ENCODE measurements around the gene BIN2. TPM values are rescaled to one million over a fixed set of nuclear protein-coding genes. Genes with fewer than 3 reads are reported as not detected.

BIN2 gene
- total and polyA plus RNA-seq, 8 donors, result 2.2 to 33.0 (median 4.2) TPM

DNA sequence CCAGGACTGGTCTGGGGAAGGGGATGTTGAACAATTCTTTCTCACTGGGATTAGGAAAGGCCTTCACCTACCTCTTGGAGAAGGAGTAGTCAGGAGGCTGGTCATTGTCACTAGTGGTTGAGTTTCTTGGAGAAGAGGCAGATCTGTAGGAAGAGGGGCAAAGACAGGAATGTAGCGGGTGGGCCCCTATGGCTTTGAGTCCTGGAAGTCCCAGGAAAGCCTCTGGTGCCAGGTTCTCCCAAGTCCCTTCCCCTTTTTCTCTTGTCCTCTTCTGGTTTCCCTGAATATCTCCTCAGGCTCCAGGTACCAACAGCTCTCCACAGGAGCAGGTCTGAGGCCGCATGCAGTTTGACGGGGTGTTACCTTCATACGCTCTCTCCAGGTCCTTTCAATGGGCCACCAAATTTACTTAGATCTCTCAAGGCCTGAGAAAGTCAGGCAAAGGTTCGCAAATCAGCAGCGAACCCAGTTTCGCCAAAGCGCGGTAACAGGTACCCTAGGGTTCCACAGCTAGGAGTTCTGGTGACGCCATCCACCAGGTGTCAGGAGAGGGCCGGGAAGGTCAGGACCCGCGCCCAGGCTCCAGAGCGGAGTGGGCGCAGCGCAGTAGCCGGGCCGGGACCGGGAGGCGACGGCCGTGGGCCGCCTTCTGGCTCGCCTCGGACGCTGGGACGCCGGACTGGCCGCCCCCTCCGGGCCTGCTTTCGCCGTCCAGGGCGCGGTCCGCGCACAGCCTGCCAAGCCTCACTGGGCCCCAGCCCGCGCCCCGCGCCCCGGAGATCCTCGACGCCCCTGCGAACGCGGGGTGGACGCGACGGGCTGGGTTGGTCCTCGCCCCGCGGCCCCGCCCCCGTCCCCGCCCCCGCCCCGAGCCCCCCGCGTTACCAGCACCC lies 54.6 kb downstream of the BIN2 start:
- H3K36me3 ChIP-seq, result no peaks in the 10 kb centered on the region
- peak overlapping the region; percentile 70 to 82 (median 78) for H3K4me3 ChIP-seq
- WGBS, 5 donors, result 5 to 20% (median 9%) methylated on average over 27 to 59 of the region's 59 CpGs
- DNase-seq, result peak; percentile 69 to 84
- peaks cover 7 to 45% (median 21%) of the 10 kb centered on the region in 4 donors for H3K4me1 ChIP-seq
- no peaks in the 10 kb centered on the region for H3K9me3 ChIP-seq
- intact Hi-C loops (cut with DNase I; ENCODE audit: low total_unique reads), result no loop called here
- peak overlapping the region; percentile 87 to 94 (median 89) for H3K27ac ChIP-seq
- TF ChIP-seq POLR2A (IDR thresholded peaks at IDR 0.05) (no peak), EP300 (IDR thresholded peaks at IDR 0.05) (no peak), POLR2AphosphoS5 (IDR thresholded peaks at IDR 0.05) (peak in 1 of 3 donors; percentile 5), CTCF (IDR thresholded peaks at IDR 0.05) (peak in 4 of 7 experiments; percentile 15 to 49 (median 18))
- H3K27me3 ChIP-seq, result peaks cover 0 to 5% (median 0%) of the 10 kb centered on the region in 3 donors

DNA sequence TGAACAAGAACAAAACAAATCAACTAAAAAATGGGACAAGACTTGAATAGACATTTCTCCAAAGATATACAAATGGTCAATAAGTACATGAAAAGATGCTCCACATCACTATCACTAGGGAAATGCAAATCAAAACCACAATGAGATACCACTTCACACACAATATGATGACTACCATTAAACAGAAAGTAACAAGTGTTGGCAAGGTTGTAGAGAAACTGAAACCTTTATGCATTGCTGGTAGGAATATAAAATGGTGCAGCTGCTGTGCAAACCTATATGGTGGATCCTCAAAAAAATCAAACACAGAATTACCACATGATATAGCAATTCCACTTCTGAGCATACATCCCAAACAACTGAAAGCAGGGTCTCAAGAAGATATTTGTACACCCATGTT lies 59.0 kb downstream of the BIN2 start:
- intact Hi-C loops (cut with DNase I; ENCODE audit: low total_unique reads), result no loop called here
- Histone ChIP-seq H3K9me3 (no peaks in the 10 kb centered on the region), H3K4me3 (no peak overlapping the region), H3K27me3 (no peaks in the 10 kb centered on the region), H3K4me1 (peaks cover 0 to 38% (median 23%) of the 10 kb centered on the region in 4 donors), H3K27ac (no peak overlapping the region), H3K36me3 (no peaks in the 10 kb centered on the region)
- TF ChIP-seq POLR2AphosphoS5 (IDR thresholded peaks at IDR 0.05) (no peak), POLR2A (IDR thresholded peaks at IDR 0.05) (no peak), EP300 (IDR thresholded peaks at IDR 0.05) (no peak), CTCF (IDR thresholded peaks at IDR 0.05) (no peak)
- DNase-seq, result no peak

DNA sequence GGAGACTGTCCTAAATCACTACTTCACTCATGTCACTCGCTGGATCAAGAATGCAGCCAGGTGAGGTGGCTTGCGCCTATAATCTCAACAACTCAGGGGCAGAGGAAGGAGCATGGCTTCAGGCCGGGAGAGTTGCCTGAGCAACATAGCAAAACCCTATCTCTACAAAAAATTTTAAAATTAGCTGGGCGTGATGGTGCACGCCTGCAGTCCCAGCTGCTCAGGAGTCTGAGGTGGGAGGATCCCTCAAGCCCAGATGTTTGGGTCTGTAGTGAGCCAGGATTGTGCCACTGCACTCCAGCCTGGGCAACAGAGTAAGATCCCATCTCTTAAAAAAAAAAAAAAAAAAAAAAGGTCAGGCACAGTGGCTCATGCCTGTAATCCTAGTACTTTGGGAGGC lies 59.7 kb downstream of the BIN2 start:
- Histone ChIP-seq H3K4me1 (peaks cover 0 to 34% (median 18%) of the 10 kb centered on the region in 4 donors), H3K9me3 (no peaks in the 10 kb centered on the region), H3K36me3 (no peaks in the 10 kb centered on the region), H3K4me3 (no peak overlapping the region), H3K27me3 (no peaks in the 10 kb centered on the region), H3K27ac (no peak overlapping the region)
- DNase-seq, result no peak
- intact Hi-C loops (cut with DNase I; ENCODE audit: low total_unique reads), result no loop called here
- TF ChIP-seq EP300 (IDR thresholded peaks at IDR 0.05) (no peak), CTCF (IDR thresholded peaks at IDR 0.05) (no peak), POLR2AphosphoS5 (IDR thresholded peaks at IDR 0.05) (no peak), POLR2A (IDR thresholded peaks at IDR 0.05) (no peak)
- WGBS, 5 donors, result 92 to 99% (median 94%) methylated on average over 5 of the region's 5 CpGs

DNA sequence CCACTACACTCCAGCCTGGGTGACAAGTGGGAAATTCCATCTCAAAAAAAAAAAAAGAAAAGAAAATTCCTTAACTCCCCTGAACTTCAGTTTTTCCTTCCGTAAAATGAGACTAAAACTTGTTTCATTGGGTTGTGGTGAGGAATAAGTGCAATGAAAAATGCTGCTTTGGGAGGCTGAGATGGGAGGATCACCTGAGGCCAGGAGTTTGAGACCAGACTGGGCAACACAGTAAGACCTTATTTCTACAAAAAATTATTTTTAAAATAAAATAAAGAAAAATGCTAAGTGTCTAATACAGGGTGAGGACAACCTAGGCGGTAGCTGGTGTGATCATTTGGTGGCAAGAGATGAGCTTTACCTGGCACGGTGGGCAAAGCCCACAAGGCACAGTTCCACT lies 60.6 kb downstream of the BIN2 start:
- Histone ChIP-seq H3K27me3 (no peaks in the 10 kb centered on the region), H3K4me3 (no peak overlapping the region), H3K36me3 (no peaks in the 10 kb centered on the region), H3K4me1 (peaks cover 0 to 26% (median 11%) of the 10 kb centered on the region in 4 donors), H3K27ac (peak overlapping the region in 4 of 5 donors; percentile 7 to 60 (median 32)), H3K9me3 (no peaks in the 10 kb centered on the region)
- 94 to 98% (median 96%) methylated on average over 3 of the region's 3 CpGs for WGBS, 5 donors
- intact Hi-C loops (cut with DNase I; ENCODE audit: low total_unique reads), result no loop called here
- DNase-seq, result no peak
- TF ChIP-seq CTCF (IDR thresholded peaks at IDR 0.05) (no peak), POLR2AphosphoS5 (IDR thresholded peaks at IDR 0.05) (no peak), EP300 (IDR thresholded peaks at IDR 0.05) (no peak), POLR2A (IDR thresholded peaks at IDR 0.05) (no peak)

All from stomach (tissue), 9 donors.